ENCODE data around the gene SLC25A43.
A peak's percentile ranks its signal among the peaks of the same experiment; 100 is the strongest.

SLC25A43 gene

DNA sequence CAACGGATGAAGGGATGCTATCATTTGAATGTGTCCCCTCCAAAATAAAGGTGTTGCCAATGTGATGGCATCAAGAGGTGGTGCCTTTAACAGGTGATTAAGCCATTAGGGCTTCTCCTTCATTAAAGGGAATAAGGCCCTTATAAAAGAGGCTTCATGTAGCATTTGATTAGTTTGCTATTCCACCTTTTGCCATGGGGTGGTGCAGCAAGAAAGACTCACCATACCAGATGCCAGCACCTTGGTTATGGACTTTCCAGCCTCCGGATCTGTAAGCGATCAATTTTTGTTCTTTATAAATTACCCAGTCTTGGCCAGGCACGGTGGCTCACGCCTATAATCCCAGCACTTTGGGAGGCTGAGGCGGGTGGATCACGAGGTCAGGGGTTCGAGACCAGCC is 7.9 kb upstream of the SLC25A43 start:
- Histone ChIP-seq H3K36me3 (ENCODE audit: insufficient read depth) (no peaks in the 10 kb centered on the region), H2AFZ (ENCODE audit: low read depth) (no peak overlapping the region), H3K27ac (no peak overlapping the region), H3K4me3 (IDR thresholded peaks at IDR 0.05; ENCODE audit: insufficient read depth, low read depth, low read length) (no peak overlapping the region), H3K4me2 (no peak overlapping the region), H4K20me1 (ENCODE audit: insufficient read depth) (no peaks in the 10 kb centered on the region), H3K79me2 (ENCODE audit: insufficient read depth, low read depth) (no peaks in the 10 kb centered on the region), H3K9ac (no peak overlapping the region), H3K4me1 (ENCODE audit: low read depth, poor library complexity, severe bottlenecking) (no peaks in the 10 kb centered on the region), H3K27me3 (ENCODE audit: insufficient read depth, low read depth) (no peaks in the 10 kb centered on the region)
- TF ChIP-seq, protein P1, sequence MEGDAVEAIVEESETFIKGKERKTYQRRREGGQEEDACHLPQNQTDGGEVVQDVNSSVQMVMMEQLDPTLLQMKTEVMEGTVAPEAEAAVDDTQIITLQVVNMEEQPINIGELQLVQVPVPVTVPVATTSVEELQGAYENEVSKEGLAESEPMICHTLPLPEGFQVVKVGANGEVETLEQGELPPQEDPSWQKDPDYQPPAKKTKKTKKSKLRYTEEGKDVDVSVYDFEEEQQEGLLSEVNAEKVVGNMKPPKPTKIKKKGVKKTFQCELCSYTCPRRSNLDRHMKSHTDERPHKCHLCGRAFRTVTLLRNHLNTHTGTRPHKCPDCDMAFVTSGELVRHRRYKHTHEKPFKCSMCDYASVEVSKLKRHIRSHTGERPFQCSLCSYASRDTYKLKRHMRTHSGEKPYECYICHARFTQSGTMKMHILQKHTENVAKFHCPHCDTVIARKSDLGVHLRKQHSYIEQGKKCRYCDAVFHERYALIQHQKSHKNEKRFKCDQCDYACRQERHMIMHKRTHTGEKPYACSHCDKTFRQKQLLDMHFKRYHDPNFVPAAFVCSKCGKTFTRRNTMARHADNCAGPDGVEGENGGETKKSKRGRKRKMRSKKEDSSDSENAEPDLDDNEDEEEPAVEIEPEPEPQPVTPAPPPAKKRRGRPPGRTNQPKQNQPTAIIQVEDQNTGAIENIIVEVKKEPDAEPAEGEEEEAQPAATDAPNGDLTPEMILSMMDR (conservative IDR thresholded peaks at IDR 0.05; ENCODE audit: low read depth, low read length), result 0 out of 2 replicates have a peak, but pooled peaks have one; percentile 23

DNA sequence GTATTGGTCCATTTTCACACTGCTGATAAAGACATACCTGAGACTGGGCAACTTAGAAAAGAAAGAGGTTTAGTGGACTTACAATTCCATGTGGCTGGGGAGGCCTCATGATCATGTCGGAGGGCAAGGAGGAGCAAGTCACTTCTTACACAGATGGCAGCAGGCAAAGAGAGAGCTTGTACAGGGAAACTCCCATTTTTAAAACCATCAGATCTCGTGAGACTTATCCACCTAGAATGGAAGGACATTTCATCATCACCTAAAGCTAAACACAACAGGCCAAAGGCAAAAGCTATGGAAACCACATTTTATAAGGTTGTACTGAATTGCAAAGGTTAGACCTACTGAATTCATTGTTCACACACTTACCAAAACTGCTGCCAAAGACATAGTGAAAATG is 6.0 kb upstream of the SLC25A43 start:
- no peaks in the 10 kb centered on the region for H3K36me3 ChIP-seq (ENCODE audit: insufficient read depth)
- H3K4me3 ChIP-seq (IDR thresholded peaks at IDR 0.05; ENCODE audit: insufficient read depth, low read depth, low read length), result no peak overlapping the region
- TF ChIP-seq, protein P1 (conservative IDR thresholded peaks at IDR 0.05; ENCODE audit: low read depth, low read length), result no peak
- no peak overlapping the region for H3K27ac ChIP-seq
- H3K9ac ChIP-seq, result no peak overlapping the region
- H3K4me2 ChIP-seq, result no peak overlapping the region
- no peaks in the 10 kb centered on the region for H3K27me3 ChIP-seq (ENCODE audit: insufficient read depth, low read depth)
- peaks cover 4% of the 10 kb centered on the region for H3K4me1 ChIP-seq (ENCODE audit: low read depth, poor library complexity, severe bottlenecking)
- no peak overlapping the region for H2AFZ ChIP-seq (ENCODE audit: low read depth)
- no peaks in the 10 kb centered on the region for H3K79me2 ChIP-seq (ENCODE audit: insufficient read depth, low read depth)
- H4K20me1 ChIP-seq (ENCODE audit: insufficient read depth), result no peaks in the 10 kb centered on the region

DNA sequence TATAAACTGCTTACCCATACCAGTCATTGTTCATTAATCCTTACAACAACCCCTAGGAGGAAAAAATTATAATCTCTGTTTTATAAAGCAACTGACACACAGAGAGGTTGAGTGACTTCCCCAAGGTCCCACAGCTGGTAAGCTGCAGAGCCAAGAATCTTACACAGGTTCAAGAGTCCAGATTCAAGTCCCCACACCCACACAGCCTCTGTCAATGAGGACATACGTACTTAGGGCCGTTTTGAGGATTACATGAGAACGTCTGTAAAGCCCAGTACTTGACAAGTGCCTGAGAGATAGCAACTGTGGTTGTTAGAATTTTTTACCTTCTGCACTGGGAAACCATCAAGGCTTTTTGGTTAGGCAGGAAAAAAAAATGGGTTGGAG is 556 bp upstream of the SLC25A43 start:
- Histone ChIP-seq H2AFZ (ENCODE audit: low read depth) (peak overlapping the region; percentile 82), H3K4me3 (IDR thresholded peaks at IDR 0.05; ENCODE audit: insufficient read depth, low read depth, low read length) (no peak overlapping the region)

DNA sequence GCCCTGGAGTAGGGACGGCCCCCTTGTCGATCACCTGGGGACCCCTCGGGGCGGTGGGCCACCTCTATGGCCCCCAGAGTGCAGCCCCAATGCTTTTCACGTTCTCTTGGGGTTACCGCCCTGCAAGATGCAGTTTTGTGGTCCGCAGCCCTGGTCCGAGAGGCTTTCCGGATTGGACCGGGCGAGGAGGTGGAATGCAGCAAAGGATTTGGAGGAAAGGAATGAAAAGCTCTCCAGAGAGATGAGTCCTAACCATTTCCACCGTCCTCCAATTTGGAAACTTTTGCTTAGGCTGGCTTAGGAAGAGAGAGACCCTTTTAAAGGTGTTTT is 601 bp downstream of the SLC25A43 start:
- no peaks in the 10 kb centered on the region for H3K36me3 ChIP-seq (ENCODE audit: insufficient read depth)
- H3K9ac ChIP-seq, result peak overlapping the region; percentile 86
- peaks cover 20% of the 10 kb centered on the region for H3K4me1 ChIP-seq (ENCODE audit: low read depth, poor library complexity, severe bottlenecking)
- no peaks in the 10 kb centered on the region for H3K27me3 ChIP-seq (ENCODE audit: insufficient read depth, low read depth)
- no peaks in the 10 kb centered on the region for H4K20me1 ChIP-seq (ENCODE audit: insufficient read depth)
- peak overlapping the region; percentile 72 for H3K4me2 ChIP-seq
- TF ChIP-seq, protein P1 (conservative IDR thresholded peaks at IDR 0.05; ENCODE audit: low read depth, low read length), result no peak
- H3K4me3 ChIP-seq (IDR thresholded peaks at IDR 0.05; ENCODE audit: insufficient read depth, low read depth, low read length), result no peak overlapping the region
- no peaks in the 10 kb centered on the region; the same call in 1 of the 2 replicates for H3K79me2 ChIP-seq (ENCODE audit: insufficient read depth, low read depth)
- H2AFZ ChIP-seq (ENCODE audit: low read depth), result peak overlapping the region; percentile 82
- H3K27ac ChIP-seq, result no peak overlapping the region

More for the DNA sequence above, 556 bp upstream of the SLC25A43 start:
- peak overlapping the region; percentile 86; the same call in 1 of the 2 replicates for H3K9ac ChIP-seq
- peaks cover 20% of the 10 kb centered on the region for H3K4me1 ChIP-seq (ENCODE audit: low read depth, poor library complexity, severe bottlenecking)
- no peaks in the 10 kb centered on the region for H3K36me3 ChIP-seq (ENCODE audit: insufficient read depth)
- TF ChIP-seq, protein P1 (conservative IDR thresholded peaks at IDR 0.05; ENCODE audit: low read depth, low read length), result no peak
- no peaks in the 10 kb centered on the region for H4K20me1 ChIP-seq (ENCODE audit: insufficient read depth)
- H3K27me3 ChIP-seq (ENCODE audit: insufficient read depth, low read depth), result no peaks in the 10 kb centered on the region
- peak overlapping the region; percentile 64 for H3K27ac ChIP-seq
- H3K79me2 ChIP-seq (ENCODE audit: insufficient read depth, low read depth), result no peaks in the 10 kb centered on the region; the same call in 1 of the 2 replicates
- H3K4me2 ChIP-seq, result peak overlapping the region; percentile 72

Data from KMS-11 (cell line).